GM23338 (cell line): ENCODE measurements around the gene NKAIN2. TPM values are rescaled to one million over a fixed set of nuclear protein-coding genes. Genes with fewer than 3 reads are reported as not detected.

Experiments used
- ATAC-seq: fragments of 200-7000 bp; cut with Tn5 transposase; 3 replicates; pipeline ENCODE4 v1.9.1; 2020
- DNase-seq: peaks from one replicate; pipeline ENCODE4 v3.0.0-alpha.2; 2015; ENCODE audit warnings: low spot score
- H2AFZ ChIP-seq: fragments of 200-600 bp; sonication (generic); 2 replicates; pipeline ENCODE4 v1.8.0; 2016; ENCODE audit warnings: antibody characterized with exemption, mild to moderate bottlenecking, moderate library complexity
- H3F3A ChIP-seq: fragments of 200-600 bp; sonication (generic); replicated peaks from 2 replicates; pipeline ENCODE4 v1.8.0; 2017; ENCODE audit warnings: antibody characterized with exemption, mixed run types, low read depth
- H3K27ac ChIP-seq: fragments of 200-600 bp; sonication (generic); 2 replicates; pipeline ENCODE4 v1.6.1; 2016; ENCODE audit warnings: low read depth
- H3K27me3 ChIP-seq: fragments of 200-600 bp; sonication (generic); 2 replicates; pipeline ENCODE4 v1.8.0; 2016; ENCODE audit warnings: mild to moderate bottlenecking, mixed run types, moderate library complexity; ENCODE audit not compliant: insufficient read depth
- H3K36me3 ChIP-seq: fragments of 200-600 bp; sonication (generic); 2 replicates; pipeline ENCODE4 v1.8.0; 2016; ENCODE audit warnings: mild to moderate bottlenecking; ENCODE audit not compliant: insufficient read depth
- H3K4me1 ChIP-seq: fragments of 200-600 bp; sonication (generic); 2 replicates; pipeline ENCODE4 v1.8.0; 2016; ENCODE audit warnings: mild to moderate bottlenecking, moderate library complexity; ENCODE audit not compliant: insufficient read depth
- H3K4me2 ChIP-seq: fragments of 200-600 bp; sonication (generic); 2 replicates; pipeline ENCODE4 v1.7.1; 2017; ENCODE audit warnings: mixed run types
- H3K4me3 ChIP-seq: fragments of 200-600 bp; sonication (generic); 2 replicates; pipeline ENCODE4 v1.6.1; 2016; ENCODE audit warnings: mixed run types
- H3K79me2 ChIP-seq: fragments of 200-600 bp; sonication (generic); replicated peaks from 2 replicates; pipeline ENCODE4 v1.8.0; 2017; ENCODE audit warnings: mild to moderate bottlenecking; ENCODE audit not compliant: insufficient read depth
- H3K9me2 ChIP-seq: fragments of 200-600 bp; sonication (generic); 2 replicates; pipeline ENCODE4 v1.8.0; 2017; ENCODE audit not compliant: insufficient read depth
- H4K20me1 ChIP-seq: fragments of 200-600 bp; sonication (generic); replicated peaks from 2 replicates; pipeline ENCODE4 v1.8.0; 2017; ENCODE audit warnings: mild to moderate bottlenecking; ENCODE audit not compliant: insufficient read depth
- H3K27ac Mint-ChIP-seq: 2 replicates; pipeline ENCODE4 v1.8.0; 2020; ENCODE audit warnings: inconsistent platforms, mild to moderate bottlenecking, moderate library complexity, mixed read lengths
- H3K27me3 Mint-ChIP-seq: 3 replicates; pipeline ENCODE4 v1.8.0; 2022; ENCODE audit warnings: low read depth, mild to moderate bottlenecking, moderate library complexity, mixed read lengths, inconsistent platforms; ENCODE audit not compliant: insufficient read depth, poor library complexity
- H3K36me3 Mint-ChIP-seq: 3 replicates; pipeline ENCODE4 v1.8.0; 2021; ENCODE audit warnings: low read depth, mild to moderate bottlenecking, inconsistent platforms, moderate library complexity, mixed read lengths
- H3K4me1 Mint-ChIP-seq: 3 replicates; pipeline ENCODE4 v1.8.0; 2020; ENCODE audit warnings: mild to moderate bottlenecking, inconsistent platforms, mixed read lengths
- H3K4me3 Mint-ChIP-seq: 3 replicates; pipeline ENCODE4 v1.8.0; 2021; ENCODE audit warnings: moderate library complexity, mild to moderate bottlenecking, inconsistent platforms, mixed read lengths
- H3K9me3 Mint-ChIP-seq: 3 replicates; pipeline ENCODE4 v1.8.0; 2020; ENCODE audit warnings: moderate library complexity, mild to moderate bottlenecking, inconsistent platforms, mixed read lengths
- ETS1 ChIP-seq: IDR thresholded peaks from 2 replicates; pipeline ENCODE4 v1.6.1; 2016; ENCODE audit warnings: antibody characterized with exemption
- EZH2phosphoT487 ChIP-seq: fragments of 200-600 bp; sonication (generic); IDR thresholded peaks from one replicate; pipeline ENCODE4 v1.8.1; 2018; ENCODE audit warnings: antibody characterized with exemption; ENCODE audit not compliant: unreplicated experiment
- NANOG ChIP-seq: IDR thresholded peaks from 2 replicates; pipeline ENCODE4 v1.6.1; 2016; ENCODE audit warnings: antibody characterized with exemption, borderline replicate concordance
- POLR2AphosphoS5 ChIP-seq: IDR thresholded peaks from 2 replicates; pipeline ENCODE4 v1.6.1; 2016; ENCODE audit warnings: antibody characterized with exemption, low read depth
- STAT1 ChIP-seq: IDR thresholded peaks from one replicate; pipeline ENCODE4 v1.6.1; 2016; ENCODE audit warnings: antibody characterized with exemption; ENCODE audit not compliant: unreplicated experiment
- ZNF331 ChIP-seq: fragments of 250-450 bp; sonication (Bioruptor Pico); IDR thresholded peaks from 2 replicates; pipeline ENCODE4 v1.5.0; 2020; ENCODE audit warnings: low read depth, mild to moderate bottlenecking, moderate library complexity
- ZNF462 ChIP-seq: fragments of 250-450 bp; sonication (Bioruptor Pico); IDR thresholded peaks from 2 replicates; pipeline ENCODE4 v1.5.0; 2020; ENCODE audit warnings: mild to moderate bottlenecking, moderate library complexity
- polyA plus RNA-seq: library from polyadenylated mRNA; unstranded; fragments of >200 nt; fragmentation: Nextera tagmentation; extraction: Ambion mirVana; gene quantifications from 2 replicates; pipeline ENCODE4 v1.2.1, GENCODE V29; 2016
- total RNA-seq: library from RNA; depleted of rRNA; stranded (reverse); fragments of >200 nt; shearing (Covaris generic); gene quantifications from 2 replicates; pipeline ENCODE4 v1.2.3, GENCODE V29; 2014
- TF ChIP-seq, protein P1 (sequence below), 2 experiments: fragments of 200-600 bp in 1 of 2; sonication (generic) in 1 of 2; conservative IDR thresholded peaks; 2 replicates each; pipeline versions ENCODE4 v1.5.1 to v1.6.1; 2016 to 2017; ENCODE audit warnings: antibody characterized with exemption in 2 of 2, low read depth in 2 of 2, mild to moderate bottlenecking in 2 of 2, moderate library complexity in 1 of 2

Gene NKAIN2
- total and polyA plus RNA-seq, 2 experiments from 2014 or later: 0.39 to 1.1 TPM

DNA sequence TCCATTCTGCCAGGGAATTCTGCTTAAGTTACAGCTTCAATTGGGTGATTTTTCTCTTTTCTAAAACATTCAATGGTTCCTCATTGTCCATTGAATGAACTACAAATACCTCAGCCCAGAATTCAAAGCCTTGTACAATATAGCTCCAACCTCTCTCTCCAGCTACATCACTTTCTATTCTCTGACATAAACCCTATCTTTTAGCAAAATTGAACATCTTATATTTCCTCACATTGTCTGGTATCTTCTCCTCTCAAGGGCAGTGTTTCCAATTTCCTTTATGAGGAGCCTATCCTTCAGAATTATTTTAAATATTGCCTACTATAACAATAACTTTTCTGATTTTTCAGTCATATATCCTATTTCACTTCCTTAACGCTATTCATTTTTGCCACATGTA lies 955.0 kb downstream of the NKAIN2 start:
- H3K9me2 ChIP-seq: no peaks in the 10 kb centered on the region
- Mint-ChIP-seq H3K27me3 (no peaks in the 10 kb centered on the region), H3K27ac (no peak overlapping the region), H3K9me3 (no peaks in the 10 kb centered on the region; the same call in 2 of the 3 replicates), H3K4me3 (no peak overlapping the region), H3K36me3 (no peaks in the 10 kb centered on the region), H3K4me1 (0 out of 3 replicates have a peak, but pooled peaks cover 7% of the 10 kb centered on the region)
- H3K4me2 ChIP-seq: no peak overlapping the region
- no peaks in the 10 kb centered on the region for H3K36me3 ChIP-seq
- no peaks in the 10 kb centered on the region; the same call in 1 of the 2 replicates for H3K4me1 ChIP-seq
- TF ChIP-seq ZNF462 (no peak), ETS1 (no peak), POLR2AphosphoS5 (no peak), EZH2phosphoT487 (no peak), NANOG (no peak), STAT1 (no peak), ZNF331 (no peak)
- TF ChIP-seq, protein P1, sequence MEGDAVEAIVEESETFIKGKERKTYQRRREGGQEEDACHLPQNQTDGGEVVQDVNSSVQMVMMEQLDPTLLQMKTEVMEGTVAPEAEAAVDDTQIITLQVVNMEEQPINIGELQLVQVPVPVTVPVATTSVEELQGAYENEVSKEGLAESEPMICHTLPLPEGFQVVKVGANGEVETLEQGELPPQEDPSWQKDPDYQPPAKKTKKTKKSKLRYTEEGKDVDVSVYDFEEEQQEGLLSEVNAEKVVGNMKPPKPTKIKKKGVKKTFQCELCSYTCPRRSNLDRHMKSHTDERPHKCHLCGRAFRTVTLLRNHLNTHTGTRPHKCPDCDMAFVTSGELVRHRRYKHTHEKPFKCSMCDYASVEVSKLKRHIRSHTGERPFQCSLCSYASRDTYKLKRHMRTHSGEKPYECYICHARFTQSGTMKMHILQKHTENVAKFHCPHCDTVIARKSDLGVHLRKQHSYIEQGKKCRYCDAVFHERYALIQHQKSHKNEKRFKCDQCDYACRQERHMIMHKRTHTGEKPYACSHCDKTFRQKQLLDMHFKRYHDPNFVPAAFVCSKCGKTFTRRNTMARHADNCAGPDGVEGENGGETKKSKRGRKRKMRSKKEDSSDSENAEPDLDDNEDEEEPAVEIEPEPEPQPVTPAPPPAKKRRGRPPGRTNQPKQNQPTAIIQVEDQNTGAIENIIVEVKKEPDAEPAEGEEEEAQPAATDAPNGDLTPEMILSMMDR (conservative IDR thresholded peaks at IDR 0.05; ENCODE audit: low read depth in 2 of 2): no peak
- no peak overlapping the region for H3K27ac ChIP-seq
- H2AFZ ChIP-seq: 0 out of 2 replicates have a peak overlapping the region, but pooled peaks have one; percentile 39
- ATAC-seq (no peak), DNase-seq (no peak)
- H3K79me2 ChIP-seq: no peaks in the 10 kb centered on the region
- no peak overlapping the region for H3K4me3 ChIP-seq
- no peaks in the 10 kb centered on the region for H4K20me1 ChIP-seq
- H3K27me3 ChIP-seq: no peaks in the 10 kb centered on the region
- no peaks in the 10 kb centered on the region for H3F3A ChIP-seq
